ENCODE results near the gene AZGP1. TPM values are rescaled to one million over a fixed set of nuclear protein-coding genes. Genes with fewer than 3 reads are reported as not detected.

The AZGP1 gene
- total and polyA plus RNA-seq, 7 experiments from 2014 or later, result not detected

DNA sequence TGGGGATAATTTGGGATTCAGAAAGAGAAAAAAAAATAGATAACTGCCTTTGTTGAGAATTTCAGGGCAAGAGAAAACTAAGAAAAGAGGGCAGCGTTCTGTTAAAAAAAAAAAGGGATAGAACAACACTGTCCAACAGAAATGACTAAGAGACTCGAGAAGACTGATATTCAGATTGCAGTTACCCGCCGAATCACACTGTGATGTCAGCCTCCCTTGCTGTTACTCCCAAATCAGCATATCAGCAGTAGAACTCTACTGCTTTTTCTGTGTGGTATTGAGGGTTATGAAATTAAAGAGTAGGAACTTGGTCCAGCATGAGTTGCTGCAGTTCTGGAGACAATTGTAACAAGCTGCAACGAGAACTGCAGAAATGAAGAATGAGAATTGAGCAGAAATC, 48.3 kb downstream of the AZGP1 start:
- Mint-ChIP-seq H3K36me3 (no peaks in the 10 kb centered on the region), H3K9me3 (no peaks in the 10 kb centered on the region), H3K27me3 (peaks cover 0 to 42% (median 14%) of the 10 kb centered on the region in 5 donors), H3K4me3 (peak overlapping the region in 7 of 10 donors; percentile 9 to 87 (median 30)), H3K4me1 (peaks cover 16 to 33% (median 33%) of the 10 kb centered on the region in 7 donors), H3K27ac (peak overlapping the region in 3 of 9 donors; percentile 7 to 76 (median 65))
- Histone ChIP-seq H3K27me3 (ENCODE audit: control insufficient read depth in 2 of 2, insufficient read depth in 2 of 2, low read length in 2 of 2) (no peaks in the 10 kb centered on the region), H3K4me1 (ENCODE audit: control insufficient read depth in 2 of 2, insufficient read depth in 2 of 2, low read length in 2 of 2) (peaks cover 0 to 16% of the 10 kb centered on the region in 2 donors), H3K27ac (ENCODE audit: low read depth, low read length) (no peak overlapping the region), H3K9me3 (ENCODE audit: control insufficient read depth in 2 of 3, low read length in 3 of 3) (no peaks in the 10 kb centered on the region), H3K4me3 (ENCODE audit: low read length) (no peak overlapping the region), H3K36me3 (ENCODE audit: control insufficient read depth in 2 of 3, insufficient read depth in 3 of 3, low read length in 3 of 3) (no peaks in the 10 kb centered on the region)
- ChIA-PET POLR2A (interaction anchor here (1.2 kb wide), 1 partner anchor 10 kb away, joined by 3 read pairs; no protein-coding TSS in a partner anchor), CTCF (interaction anchor here (0.7 kb wide), 1 partner anchor 134 kb away, joined by 4 read pairs; no protein-coding TSS in a partner anchor)
- ATAC-seq (no peak), DNase-seq (no peak)
- intact Hi-C loops (cut with micrococcal nuclease), result no loop called here

DNA sequence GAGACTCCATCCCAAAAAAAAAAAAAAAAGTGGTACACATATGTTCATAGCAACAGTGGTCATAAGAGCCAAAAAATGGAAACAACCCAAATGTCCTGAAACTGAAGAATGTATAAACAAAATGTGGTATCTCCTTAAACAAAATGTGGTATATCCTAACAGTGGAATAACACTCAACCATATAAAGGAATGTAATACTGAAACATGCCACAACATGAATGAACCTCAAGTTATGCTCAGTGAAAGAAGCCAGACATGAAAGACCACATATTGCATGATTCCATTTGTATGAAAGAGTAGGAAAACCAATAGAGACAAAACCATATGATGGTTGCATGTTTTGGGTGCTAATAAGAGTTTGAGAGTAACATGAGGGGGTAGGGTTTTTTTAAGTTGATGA, 49.5 kb downstream of the AZGP1 start:
- Mint-ChIP-seq H3K27me3 (peaks cover 0 to 40% (median 14%) of the 10 kb centered on the region in 5 donors), H3K4me1 (peaks cover 16 to 37% (median 33%) of the 10 kb centered on the region in 7 donors), H3K36me3 (peaks cover 0 to 6% (median 5%) of the 10 kb centered on the region in 5 donors), H3K9me3 (no peaks in the 10 kb centered on the region), H3K4me3 (peak overlapping the region in 1 of 10 donors; percentile 19), H3K27ac (no peak overlapping the region)
- Histone ChIP-seq H3K4me1 (ENCODE audit: control insufficient read depth in 2 of 2, insufficient read depth in 2 of 2, low read length in 2 of 2) (peaks cover 0 to 16% of the 10 kb centered on the region in 2 donors), H3K27ac (ENCODE audit: low read depth, low read length) (no peak overlapping the region), H3K27me3 (ENCODE audit: control insufficient read depth in 2 of 2, insufficient read depth in 2 of 2, low read length in 2 of 2) (no peaks in the 10 kb centered on the region), H3K9me3 (ENCODE audit: control insufficient read depth in 2 of 3, low read length in 3 of 3) (no peaks in the 10 kb centered on the region), H3K4me3 (ENCODE audit: low read length) (no peak overlapping the region), H3K36me3 (ENCODE audit: control insufficient read depth in 2 of 3, insufficient read depth in 3 of 3, low read length in 3 of 3) (no peaks in the 10 kb centered on the region)
- ATAC-seq, result no peak
- no peak for DNase-seq
- CTCF ChIA-PET, result no interaction called here
- POLR2A ChIA-PET, result no interaction called here
- intact Hi-C loops (cut with micrococcal nuclease), result no loop called here

- H3K4me3 Mint-ChIP-seq, result no peak overlapping the region
- ATAC-seq, result no peak
- no peak overlapping the region for H3K27ac Mint-ChIP-seq
- no peaks in the 10 kb centered on the region for H3K36me3 ChIP-seq (ENCODE audit: control insufficient read depth in 2 of 3, insufficient read depth in 3 of 3, low read length in 3 of 3)
- H3K36me3 Mint-ChIP-seq, result peaks cover 0 to 21% (median 5%) of the 10 kb centered on the region in 5 donors
- intact Hi-C loops (cut with micrococcal nuclease), result no loop called here
- H3K27ac ChIP-seq (ENCODE audit: low read depth, low read length), result no peak overlapping the region
- H3K27me3 ChIP-seq (ENCODE audit: control insufficient read depth in 2 of 2, insufficient read depth in 2 of 2, low read length in 2 of 2), result no peaks in the 10 kb centered on the region
- no peaks in the 10 kb centered on the region for H3K9me3 ChIP-seq (ENCODE audit: control insufficient read depth in 2 of 3, low read length in 3 of 3)
- POLR2A ChIA-PET, result no interaction called here
- H3K27me3 Mint-ChIP-seq, result peaks cover 0 to 34% (median 11%) of the 10 kb centered on the region in 5 donors
- no peak overlapping the region for H3K4me3 ChIP-seq (ENCODE audit: low read length)
- H3K9me3 Mint-ChIP-seq, result peaks cover 0 to 3% (median 0%) of the 10 kb centered on the region in 11 donors
- H3K4me1 Mint-ChIP-seq, result peaks cover 9 to 34% (median 25%) of the 10 kb centered on the region in 7 donors
- H3K4me1 ChIP-seq (ENCODE audit: control insufficient read depth in 2 of 2, insufficient read depth in 2 of 2, low read length in 2 of 2), result peaks cover 14 to 15% of the 10 kb centered on the region in 2 donors
- no peak for DNase-seq
- CTCF ChIA-PET, result interaction anchor here (1.3 kb wide), 1 partner anchor 11 kb away, joined by 4 read pairs; no protein-coding TSS in a partner anchor
Measured at GRCh38 chr7:99923200-99923599, 52.6 kb downstream of the AZGP1 start.

GRCh38 chr7:99920149-99920548, 55.7 kb downstream of the AZGP1 start:
- H3K27ac Mint-ChIP-seq, result peak overlapping the region; percentile 96 to 99 (median 98)
- Histone ChIP-seq H3K36me3 (ENCODE audit: control insufficient read depth in 2 of 3, insufficient read depth in 3 of 3, low read length in 3 of 3) (peaks cover 0 to 18% (median 3%) of the 10 kb centered on the region in 3 experiments), H3K4me3 (ENCODE audit: low read length) (peak overlapping the region; percentile 68), H3K27ac (ENCODE audit: low read depth, low read length) (peak overlapping the region; percentile 96), H3K9me3 (ENCODE audit: control insufficient read depth in 2 of 3, low read length in 3 of 3) (no peaks in the 10 kb centered on the region), H3K27me3 (ENCODE audit: control insufficient read depth in 2 of 2, insufficient read depth in 2 of 2, low read length in 2 of 2) (no peaks in the 10 kb centered on the region), H3K4me1 (ENCODE audit: control insufficient read depth in 2 of 2, insufficient read depth in 2 of 2, low read length in 2 of 2) (peaks cover 36 to 37% of the 10 kb centered on the region in 2 donors)
- H3K4me3 Mint-ChIP-seq, result peak overlapping the region; percentile 87 to 98 (median 96)
- intact Hi-C loops (cut with micrococcal nuclease), result no loop called here
- peaks cover 25 to 56% (median 46%) of the 10 kb centered on the region in 7 donors for H3K4me1 Mint-ChIP-seq
- ChIA-PET CTCF (interaction anchor here (0.6 to 4.4 kb wide), 6 partner anchors 9 to 209 kb away, joined by 3 to 22 read pairs (median 4); partner anchors contain the start of genes GJC3 and ZKSCAN1), POLR2A (interaction anchor here (0.6 to 3.7 kb wide), 16 partner anchors 9 to 508 kb away, joined by 3 to 39 read pairs (median 5); partner anchors contain the start of genes AP4M1, GJC3, MBLAC1 and MCM7)
- H3K27me3 Mint-ChIP-seq, result peaks cover 0 to 6% (median 0%) of the 10 kb centered on the region in 5 donors
- H3K9me3 Mint-ChIP-seq, result peaks cover 0 to 3% (median 0%) of the 10 kb centered on the region in 11 donors
- peaks cover 5 to 32% (median 12%) of the 10 kb centered on the region in 5 donors for H3K36me3 Mint-ChIP-seq
- ATAC-seq (no peak), DNase-seq (no peak)

- ChIA-PET POLR2A (interaction anchor here (0.6 to 3.7 kb wide), 24 partner anchors 9 to 511 kb away, joined by 3 to 39 read pairs (median 5); partner anchors contain the start of genes AP4M1, BUD31, FAM200A and GJC3), CTCF (interaction anchor here (1.4 to 4.4 kb wide), 6 partner anchors 10 to 95 kb away, joined by 3 to 22 read pairs (median 5); partner anchors contain the start of genes GJC3 and ZKSCAN1)
- H3K4me3 ChIP-seq (ENCODE audit: low read length), result peak overlapping the region; percentile 68
- H3K9me3 Mint-ChIP-seq, result peaks cover 0 to 3% (median 0%) of the 10 kb centered on the region in 11 donors
- peaks cover 25 to 60% (median 49%) of the 10 kb centered on the region in 7 donors for H3K4me1 Mint-ChIP-seq
- ATAC-seq, result no peak
- peak overlapping the region; percentile 96 for H3K27ac ChIP-seq (ENCODE audit: low read depth, low read length)
- no peak for DNase-seq
- intact Hi-C loops (cut with micrococcal nuclease), result loop anchor here (1.0 to 10.0 kb wide), 12 partner anchors 10 to 1333 kb away; partner anchors contain the start of genes GJC3 (in 2 of the 2), ZKSCAN1 (in 2 of the 2), ZNF3 (in 2 of the 2) and PVRIG (in 1 of the 2)
- peaks cover 0 to 5% (median 0%) of the 10 kb centered on the region in 5 donors for H3K27me3 Mint-ChIP-seq
- H3K27ac Mint-ChIP-seq, result peak overlapping the region; percentile 96 to 99 (median 98)
- peaks cover 5 to 32% (median 12%) of the 10 kb centered on the region in 5 donors for H3K36me3 Mint-ChIP-seq
- peaks cover 36 to 37% of the 10 kb centered on the region in 2 donors for H3K4me1 ChIP-seq (ENCODE audit: control insufficient read depth in 2 of 2, insufficient read depth in 2 of 2, low read length in 2 of 2)
- H3K36me3 ChIP-seq (ENCODE audit: control insufficient read depth in 2 of 3, insufficient read depth in 3 of 3, low read length in 3 of 3), result peaks cover 0 to 18% (median 3%) of the 10 kb centered on the region in 3 experiments
- no peaks in the 10 kb centered on the region for H3K9me3 ChIP-seq (ENCODE audit: control insufficient read depth in 2 of 3, low read length in 3 of 3)
- H3K27me3 ChIP-seq (ENCODE audit: control insufficient read depth in 2 of 2, insufficient read depth in 2 of 2, low read length in 2 of 2), result no peaks in the 10 kb centered on the region
- peak overlapping the region; percentile 87 to 98 (median 96) for H3K4me3 Mint-ChIP-seq
Measured at GRCh38 chr7:99919814-99920112, 56.1 kb downstream of the AZGP1 start.

GRCh38 chr7:99918959-99919813, 56.6 kb downstream of the AZGP1 start, which contains the start of gene TRIM4:
Gene TRIM4, minus strand, starts transcription at chr7:99919530. Its CDS starts 129 bp downstream, at chr7:99919401.
- DNase-seq, result peak; percentile 76 to 92 (median 89)
- peaks cover 5 to 34% (median 12%) of the 10 kb centered on the region in 5 donors for H3K36me3 Mint-ChIP-seq
- Histone ChIP-seq H3K27me3 (ENCODE audit: control insufficient read depth in 2 of 2, insufficient read depth in 2 of 2, low read length in 2 of 2) (no peaks in the 10 kb centered on the region), H3K9me3 (ENCODE audit: control insufficient read depth in 2 of 3, low read length in 3 of 3) (no peaks in the 10 kb centered on the region), H3K36me3 (ENCODE audit: control insufficient read depth in 2 of 3, insufficient read depth in 3 of 3, low read length in 3 of 3) (peaks cover 0 to 18% (median 3%) of the 10 kb centered on the region in 3 experiments), H3K27ac (ENCODE audit: low read depth, low read length) (peak within 1 kb of the TSS; percentile 96), H3K4me1 (ENCODE audit: control insufficient read depth in 2 of 2, insufficient read depth in 2 of 2, low read length in 2 of 2) (peaks cover 36 to 37% of the 10 kb centered on the region in 2 donors), H3K4me3 (ENCODE audit: low read length) (peak within 1 kb of the TSS; percentile 68)
- peak within 1 kb of the TSS; percentile 96 to 99 (median 98) for H3K27ac Mint-ChIP-seq
- peaks cover 0 to 3% (median 0%) of the 10 kb centered on the region in 11 donors for H3K9me3 Mint-ChIP-seq
- CTCF ChIA-PET, result interaction anchor here (0.5 to 8.4 kb wide), 8 partner anchors 10 to 163 kb away, joined by 3 to 102 read pairs (median 6); partner anchors contain the start of genes GJC3 and ZKSCAN1
- POLR2A ChIA-PET, result interaction anchor here (0.6 to 3.7 kb wide), 33 partner anchors 9 to 968 kb away, joined by 3 to 39 read pairs (median 4); partner anchors contain the start of genes AP4M1, BUD31, FAM200A and GJC3
- H3K27me3 Mint-ChIP-seq, result peaks cover 0 to 2% (median 0%) of the 10 kb centered on the region in 5 donors
- intact Hi-C loops (cut with micrococcal nuclease), result loop anchor here (1.0 to 10.0 kb wide), 12 partner anchors 10 to 1333 kb away; partner anchors contain the start of genes GJC3 (in 2 of the 2), ZKSCAN1 (in 2 of the 2), ZNF3 (in 2 of the 2) and PVRIG (in 1 of the 2)
- peak within 1 kb of the TSS; percentile 87 to 98 (median 96) for H3K4me3 Mint-ChIP-seq
- ATAC-seq, result peak; percentile 98
- H3K4me1 Mint-ChIP-seq, result peaks cover 28 to 65% (median 54%) of the 10 kb centered on the region in 7 donors
